GM21360 (cell line): ENCODE data around the gene OAS3.

Experiments used
- ATAC-seq: cut with Tn5 transposase; IDR thresholded peaks from one replicate; pipeline ENCODE4 v1.9.1; 2021; ENCODE audit warnings: mild to moderate bottlenecking, moderate library complexity; ENCODE audit not compliant: unreplicated experiment

The OAS3 gene

GRCh38 chr12:113006206-113006605 is 67.9 kb downstream of the OAS3 start:
- no peak for ATAC-seq

- no peak for ATAC-seq
Observed at GRCh38 chr12:113006641-113007040, 68.4 kb downstream of the OAS3 start.

- no peak for ATAC-seq
Observed at GRCh38 chr12:113007166-113007565, 68.9 kb downstream of the OAS3 start.

- no peak for ATAC-seq
Observed at GRCh38 chr12:113010701-113011100, 72.4 kb downstream of the OAS3 start.

- no peak for ATAC-seq
Observed at GRCh38 chr12:113014565-113014964, 76.3 kb downstream of the OAS3 start.

- no peak for ATAC-seq
Observed at GRCh38 chr12:113016796-113017195, 78.5 kb downstream of the OAS3 start.

GRCh38 chr12:113019025-113019424 is 80.8 kb downstream of the OAS3 start:
- ATAC-seq = no peak

- no peak for ATAC-seq
Observed at GRCh38 chr12:113021500-113021899, 83.2 kb downstream of the OAS3 start.
